ENCODE measurements around the gene NAALADL1. TPM values are rescaled to one million over a fixed set of nuclear protein-coding genes. Genes with fewer than 3 reads are reported as not detected.
"Not testable (repeated sequence)": the region's sequence is repeated elsewhere in the genome, so short reads cannot be mapped to it uniquely, and the experiment has no call there.

The NAALADL1 gene
- total and polyA plus RNA-seq, 2 donors = 5.1 to 9.0 TPM

GRCh38 chr11:65013888-65014725, 44.2 kb downstream of the NAALADL1 start, which contains the start of gene ARL2:
TSS of gene ARL2 (plus strand) at chr11:65014160. CDS start at chr11:65014208, 48 bp downstream.
- under 1% methylated on average over 96 of the region's 96 CpGs for WGBS
- Histone ChIP-seq H3K27ac (ENCODE audit: low read depth in 1 of 2, low read length in 1 of 2) (peak within 1 kb of the TSS; percentile 98 to 99), H3K4me3 (ENCODE audit: low read length in 2 of 2) (peak within 1 kb of the TSS; percentile 54 to 59), H3K4me1 (ENCODE audit: control insufficient read depth in 2 of 2, insufficient read depth in 2 of 2, low read length in 2 of 2) (peaks cover 8 to 21% of the 10 kb centered on the region in 2 donors), H3K9me3 (ENCODE audit: control insufficient read depth in 2 of 2, insufficient read depth in 1 of 2, low read length in 1 of 2) (peaks cover 0 to 2% of the 10 kb centered on the region in 2 donors), H3K36me3 (ENCODE audit: control insufficient read depth in 2 of 2, insufficient read depth in 2 of 2, low read length in 1 of 2) (peaks cover 9 to 16% of the 10 kb centered on the region in 2 donors), H3K27me3 (ENCODE audit: control insufficient read depth in 2 of 2, insufficient read depth in 1 of 2, low read length in 1 of 2) (no peaks in the 10 kb centered on the region)
- DNase-seq (ENCODE audit: low read depth in 6 of 9, low spot score in 9 of 9) = peak; percentile 61 to 94 (median 82)

DNA sequence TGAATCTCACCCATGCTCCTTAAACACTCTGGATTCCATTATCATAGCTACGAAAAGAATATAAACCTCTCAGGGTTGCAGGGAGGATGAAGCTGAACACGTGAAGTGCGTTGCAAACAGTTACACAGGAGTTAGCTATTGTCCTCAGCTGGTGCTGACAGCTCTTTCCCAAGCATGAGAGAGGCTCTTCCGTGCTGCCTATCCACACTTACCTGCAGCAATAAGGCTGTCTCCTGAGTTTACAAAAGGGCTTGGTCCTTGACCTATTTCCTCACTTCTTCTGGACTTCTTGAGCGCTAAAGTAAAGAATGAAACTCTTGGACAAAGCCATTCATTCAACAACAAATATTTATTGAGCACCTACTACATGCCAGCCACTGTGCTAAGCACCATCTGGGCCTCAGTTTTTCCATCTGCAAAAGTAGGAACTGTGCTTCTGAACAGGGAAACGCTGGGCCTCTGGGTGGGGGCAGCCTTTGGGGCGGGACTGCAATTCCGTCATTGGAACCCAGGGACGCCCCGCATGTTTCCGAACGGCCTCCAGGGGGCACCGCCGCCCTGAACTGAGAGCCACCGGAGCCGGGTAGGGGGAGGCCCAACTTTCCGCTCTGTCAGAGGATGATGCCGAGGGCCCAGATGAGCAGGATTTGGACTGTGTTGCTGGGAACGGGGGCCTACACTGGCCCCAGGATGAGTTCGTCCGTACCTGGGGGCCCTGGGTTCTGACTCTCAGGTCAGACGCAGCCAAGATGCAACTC, 45.0 kb downstream of the NAALADL1 start:
- Histone ChIP-seq H3K36me3 (ENCODE audit: control insufficient read depth in 2 of 2, insufficient read depth in 2 of 2, low read length in 1 of 2) (peaks cover 2 to 10% of the 10 kb centered on the region in 2 donors), H3K27ac (ENCODE audit: low read depth in 1 of 2, low read length in 1 of 2) (peak overlapping the region; percentile 98 to 99), H3K4me1 (ENCODE audit: control insufficient read depth in 2 of 2, insufficient read depth in 2 of 2, low read length in 2 of 2) (peaks cover 8 to 21% of the 10 kb centered on the region in 2 donors), H3K9me3 (ENCODE audit: control insufficient read depth in 2 of 2, insufficient read depth in 1 of 2, low read length in 1 of 2) (peaks cover 0 to 2% of the 10 kb centered on the region in 2 donors), H3K27me3 (ENCODE audit: control insufficient read depth in 2 of 2, insufficient read depth in 1 of 2, low read length in 1 of 2) (no peaks in the 10 kb centered on the region), H3K4me3 (ENCODE audit: low read length in 2 of 2) (peak overlapping the region; percentile 54 to 59)
- WGBS = 19% methylated on average over 22 of the region's 22 CpGs
- peak in 7 of 9 donors; percentile 76 to 95 (median 89) for DNase-seq (ENCODE audit: low read depth in 6 of 9, low spot score in 9 of 9)

DNA sequence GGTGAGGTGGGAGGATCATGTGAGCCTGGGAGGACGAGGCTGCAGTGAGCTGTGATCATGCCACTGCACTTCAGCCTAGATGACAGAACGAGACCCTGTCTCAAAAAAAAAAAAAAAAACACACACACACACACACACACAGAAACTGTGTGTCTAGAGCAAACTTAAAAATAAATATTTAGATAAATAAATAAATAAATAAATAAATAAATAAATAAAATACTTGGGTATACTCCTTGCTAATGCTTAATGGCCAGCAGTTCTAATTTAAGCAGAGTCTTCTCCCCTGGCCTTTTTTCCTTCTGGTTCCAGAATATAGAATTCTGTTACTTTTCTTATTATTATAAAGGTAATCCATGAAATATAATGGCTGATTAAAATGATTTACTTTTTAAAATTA, 49.5 kb downstream of the NAALADL1 start:
- no peak for DNase-seq (ENCODE audit: low read depth in 6 of 9, low spot score in 9 of 9)
- Histone ChIP-seq H3K27me3 (ENCODE audit: control insufficient read depth in 2 of 2, insufficient read depth in 1 of 2, low read length in 1 of 2) (no peaks in the 10 kb centered on the region), H3K4me1 (ENCODE audit: control insufficient read depth in 2 of 2, insufficient read depth in 2 of 2, low read length in 2 of 2) (peaks cover 3 to 10% of the 10 kb centered on the region in 2 donors), H3K36me3 (ENCODE audit: control insufficient read depth in 2 of 2, insufficient read depth in 2 of 2, low read length in 1 of 2) (no peaks in the 10 kb centered on the region), H3K9me3 (ENCODE audit: control insufficient read depth in 2 of 2, insufficient read depth in 1 of 2, low read length in 1 of 2) (no peaks in the 10 kb centered on the region), H3K4me3 (ENCODE audit: low read length in 2 of 2) (no peak overlapping the region), H3K27ac (ENCODE audit: low read depth in 1 of 2, low read length in 1 of 2) (no peak overlapping the region)
- 95% methylated on average over 2 of the region's 2 CpGs for WGBS

DNA sequence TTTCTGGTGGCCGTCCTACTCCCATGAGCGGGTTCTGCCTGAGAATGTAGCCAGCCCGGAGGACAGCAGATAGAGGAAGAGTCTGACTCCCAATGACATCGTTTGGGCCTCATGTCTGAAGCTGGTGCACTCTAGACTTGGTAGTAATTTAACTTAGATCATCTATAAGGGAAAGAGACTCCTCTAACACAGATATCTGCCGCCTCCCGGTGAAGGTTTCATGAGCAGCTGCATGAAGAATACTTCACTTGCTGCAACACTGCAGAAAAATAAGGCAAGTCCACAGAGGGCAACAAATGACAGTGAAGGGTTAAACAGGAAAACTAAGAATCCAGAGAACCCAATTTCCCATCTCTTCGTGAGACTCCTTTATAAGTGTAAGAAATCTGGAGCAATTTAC, 50.3 kb downstream of the NAALADL1 start:
- H3K27me3 ChIP-seq (ENCODE audit: control insufficient read depth in 2 of 2, insufficient read depth in 1 of 2, low read length in 1 of 2) = no peaks in the 10 kb centered on the region
- H3K36me3 ChIP-seq (ENCODE audit: control insufficient read depth in 2 of 2, insufficient read depth in 2 of 2, low read length in 1 of 2) = no peaks in the 10 kb centered on the region
- DNase-seq (ENCODE audit: low read depth in 6 of 9, low spot score in 9 of 9) = no peak
- H3K4me3 ChIP-seq (ENCODE audit: low read length in 2 of 2) = no peak overlapping the region
- 94% methylated on average over 7 of the region's 7 CpGs for WGBS
- H3K9me3 ChIP-seq (ENCODE audit: control insufficient read depth in 2 of 2, insufficient read depth in 1 of 2, low read length in 1 of 2) = no peaks in the 10 kb centered on the region
- peaks cover under 1 to 3% of the 10 kb centered on the region in 2 donors for H3K4me1 ChIP-seq (ENCODE audit: control insufficient read depth in 2 of 2, insufficient read depth in 2 of 2, low read length in 2 of 2)
- H3K27ac ChIP-seq (ENCODE audit: low read depth in 1 of 2, low read length in 1 of 2) = no peak overlapping the region

GRCh38 chr11:65003968-65004367, 54.4 kb downstream of the NAALADL1 start:
- not testable (repeated sequence) for H3K4me3 ChIP-seq (ENCODE audit: low read length in 2 of 2); H3K9me3 ChIP-seq (ENCODE audit: control insufficient read depth in 2 of 2, insufficient read depth in 1 of 2, low read length in 1 of 2); H3K27me3 ChIP-seq (ENCODE audit: control insufficient read depth in 2 of 2, insufficient read depth in 1 of 2, low read length in 1 of 2); H3K27ac ChIP-seq (ENCODE audit: low read depth in 1 of 2, low read length in 1 of 2); DNase-seq (ENCODE audit: low read depth in 6 of 9, low spot score in 9 of 9); H3K36me3 ChIP-seq (ENCODE audit: control insufficient read depth in 2 of 2, insufficient read depth in 2 of 2, low read length in 1 of 2); H3K4me1 ChIP-seq (ENCODE audit: control insufficient read depth in 2 of 2, insufficient read depth in 2 of 2, low read length in 2 of 2)
- 84% methylated on average over 3 of the region's 3 CpGs for WGBS

- 95% methylated on average over 7 of the region's 7 CpGs for WGBS
- Histone ChIP-seq H3K27ac (ENCODE audit: low read depth in 1 of 2, low read length in 1 of 2) (no peak overlapping the region), H3K27me3 (ENCODE audit: control insufficient read depth in 2 of 2, insufficient read depth in 1 of 2, low read length in 1 of 2) (no peaks in the 10 kb centered on the region), H3K9me3 (ENCODE audit: control insufficient read depth in 2 of 2, insufficient read depth in 1 of 2, low read length in 1 of 2) (no peaks in the 10 kb centered on the region), H3K4me1 (ENCODE audit: control insufficient read depth in 2 of 2, insufficient read depth in 2 of 2, low read length in 2 of 2) (no peaks in the 10 kb centered on the region), H3K36me3 (ENCODE audit: control insufficient read depth in 2 of 2, insufficient read depth in 2 of 2, low read length in 1 of 2) (no peaks in the 10 kb centered on the region), H3K4me3 (ENCODE audit: low read length in 2 of 2) (no peak overlapping the region)
- no peak for DNase-seq (ENCODE audit: low read depth in 6 of 9, low spot score in 9 of 9)
Observed at GRCh38 chr11:65003282-65003681, 55.1 kb downstream of the NAALADL1 start.

GRCh38 chr11:65002706-65003105, 55.6 kb downstream of the NAALADL1 start:
- Histone ChIP-seq H3K27ac (ENCODE audit: low read depth in 1 of 2, low read length in 1 of 2) (no peak overlapping the region), H3K36me3 (ENCODE audit: control insufficient read depth in 2 of 2, insufficient read depth in 2 of 2, low read length in 1 of 2) (no peaks in the 10 kb centered on the region), H3K4me1 (ENCODE audit: control insufficient read depth in 2 of 2, insufficient read depth in 2 of 2, low read length in 2 of 2) (no peaks in the 10 kb centered on the region), H3K27me3 (ENCODE audit: control insufficient read depth in 2 of 2, insufficient read depth in 1 of 2, low read length in 1 of 2) (no peaks in the 10 kb centered on the region), H3K4me3 (ENCODE audit: low read length in 2 of 2) (no peak overlapping the region), H3K9me3 (ENCODE audit: control insufficient read depth in 2 of 2, insufficient read depth in 1 of 2, low read length in 1 of 2) (no peaks in the 10 kb centered on the region)
- DNase-seq (ENCODE audit: low read depth in 6 of 9, low spot score in 9 of 9) = no peak
- WGBS = 91% methylated on average over 5 of the region's 5 CpGs

- Histone ChIP-seq H3K4me3 (ENCODE audit: low read length in 2 of 2) (no peak overlapping the region), H3K4me1 (ENCODE audit: control insufficient read depth in 2 of 2, insufficient read depth in 2 of 2, low read length in 2 of 2) (no peaks in the 10 kb centered on the region), H3K9me3 (ENCODE audit: control insufficient read depth in 2 of 2, insufficient read depth in 1 of 2, low read length in 1 of 2) (no peaks in the 10 kb centered on the region), H3K27ac (ENCODE audit: low read depth in 1 of 2, low read length in 1 of 2) (no peak overlapping the region), H3K27me3 (ENCODE audit: control insufficient read depth in 2 of 2, insufficient read depth in 1 of 2, low read length in 1 of 2) (peaks cover 0 to 7% of the 10 kb centered on the region in 2 donors), H3K36me3 (ENCODE audit: control insufficient read depth in 2 of 2, insufficient read depth in 2 of 2, low read length in 1 of 2) (no peaks in the 10 kb centered on the region)
- WGBS = 91% methylated on average over 1 of the region's 1 CpG
- no peak for DNase-seq (ENCODE audit: low read depth in 6 of 9, low spot score in 9 of 9)
Observed at GRCh38 chr11:64999478-64999877, 58.9 kb downstream of the NAALADL1 start.
